ENCODE measurements around the gene ZCCHC2. TPM values are rescaled to one million over a fixed set of nuclear protein-coding genes. Genes with fewer than 3 reads are reported as not detected.

ZCCHC2 gene
- total RNA-seq, 1 donor from 2014 or later, result 7.3 TPM

DNA sequence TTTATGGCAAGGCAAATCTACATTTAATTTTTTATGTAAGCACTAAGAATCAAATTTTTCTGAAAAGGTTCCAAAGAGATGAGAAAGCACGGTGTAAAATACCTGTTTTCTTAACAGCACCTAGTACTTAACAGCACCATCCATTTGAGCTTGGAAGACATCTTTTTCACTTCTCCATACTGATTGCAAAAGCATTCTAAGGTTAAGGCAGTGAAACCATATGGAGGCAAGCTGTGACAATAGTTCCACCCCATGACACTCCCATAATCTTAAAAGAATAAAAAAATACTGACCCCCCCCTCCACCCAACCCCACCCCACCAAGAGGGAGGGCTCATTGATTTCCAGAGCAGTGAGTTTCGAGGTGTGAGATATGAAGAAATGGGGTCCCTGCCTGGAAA lies 60.6 kb downstream of the ZCCHC2 start:
- ATAC-seq, result no peak

DNA sequence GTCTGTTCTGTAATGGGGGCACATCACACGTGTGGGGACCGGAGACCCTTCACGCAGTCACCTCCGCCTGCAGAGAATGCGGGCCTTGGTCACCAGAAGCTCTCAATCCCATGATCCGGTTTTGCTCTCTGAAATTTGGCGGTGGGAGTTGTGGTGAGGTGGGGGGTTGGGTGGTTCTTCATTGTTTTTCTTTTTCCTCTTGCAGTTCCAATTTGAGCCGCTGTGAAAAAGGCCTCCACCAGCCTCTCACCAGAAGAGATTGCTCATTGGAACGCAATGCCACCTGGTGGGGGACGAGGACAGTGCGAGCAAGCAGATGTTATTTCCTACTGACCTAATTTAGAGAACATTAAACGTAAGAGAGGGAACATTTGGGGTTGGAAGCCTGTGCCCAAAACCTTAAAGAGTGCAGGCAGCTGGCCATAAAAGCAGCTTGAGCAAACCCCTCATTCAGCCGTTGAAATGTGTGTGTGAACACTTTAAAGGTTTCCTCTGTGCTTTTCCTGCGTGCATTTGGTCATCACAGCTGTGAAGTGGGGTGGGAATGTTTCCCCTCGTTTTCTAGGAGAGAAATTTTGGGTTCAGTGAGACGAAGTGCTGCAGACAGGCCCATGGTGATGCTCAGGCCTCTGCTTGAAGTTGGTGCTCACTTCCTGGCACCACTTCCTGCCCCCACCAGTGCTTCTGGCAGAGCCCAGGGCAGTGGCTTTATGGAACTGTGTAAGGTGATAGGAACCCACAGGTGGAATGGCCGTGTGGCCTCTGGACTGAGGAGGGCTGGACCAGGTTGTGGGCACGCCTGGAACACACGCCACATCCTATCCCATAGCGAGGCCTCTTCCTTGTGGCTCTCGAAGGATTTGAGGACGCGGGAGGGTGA lies 61.7 kb downstream of the ZCCHC2 start:
- ATAC-seq, result peak; percentile 90

DNA sequence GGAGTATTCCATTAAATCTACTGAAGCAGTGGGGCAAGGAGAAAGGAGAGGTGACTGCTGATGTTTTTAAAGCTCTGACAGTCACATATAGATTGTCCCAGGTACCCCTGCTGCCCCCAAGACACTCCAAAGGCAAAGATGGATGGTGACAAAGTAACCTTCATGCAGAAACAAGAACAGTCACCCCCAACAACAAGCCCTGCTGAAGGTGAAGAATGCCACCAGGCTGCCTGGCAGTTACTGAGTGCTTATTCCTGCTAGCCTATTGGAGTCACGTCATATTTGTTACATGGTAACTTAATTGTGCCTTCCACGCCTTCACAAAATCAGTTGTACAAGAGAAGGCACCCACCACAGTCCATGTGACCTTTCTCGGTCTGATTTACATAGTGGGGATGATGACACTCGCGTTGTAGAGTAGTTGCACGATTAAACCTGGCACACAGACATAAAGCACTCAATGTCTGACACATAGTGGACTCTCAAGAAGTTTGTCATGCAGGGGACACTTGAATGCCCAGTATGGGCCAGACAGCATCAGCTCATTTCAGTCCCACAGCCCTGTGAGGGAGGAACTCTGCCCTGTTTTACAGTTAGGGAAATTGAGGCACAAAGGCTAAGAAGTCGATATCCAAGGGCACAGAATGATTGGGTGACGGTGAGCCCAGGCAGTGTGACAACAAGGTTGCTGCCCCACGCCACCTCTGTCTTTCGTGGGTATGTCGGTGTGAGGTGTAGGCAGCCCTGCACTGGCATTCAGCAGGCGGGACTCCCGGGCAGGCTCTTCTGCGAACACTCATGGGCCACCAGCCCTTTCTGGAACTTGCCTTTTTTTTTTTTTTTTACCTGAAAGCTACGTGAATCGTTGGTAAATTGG lies 62.7 kb downstream of the ZCCHC2 start:
- ATAC-seq, result no peak

DNA sequence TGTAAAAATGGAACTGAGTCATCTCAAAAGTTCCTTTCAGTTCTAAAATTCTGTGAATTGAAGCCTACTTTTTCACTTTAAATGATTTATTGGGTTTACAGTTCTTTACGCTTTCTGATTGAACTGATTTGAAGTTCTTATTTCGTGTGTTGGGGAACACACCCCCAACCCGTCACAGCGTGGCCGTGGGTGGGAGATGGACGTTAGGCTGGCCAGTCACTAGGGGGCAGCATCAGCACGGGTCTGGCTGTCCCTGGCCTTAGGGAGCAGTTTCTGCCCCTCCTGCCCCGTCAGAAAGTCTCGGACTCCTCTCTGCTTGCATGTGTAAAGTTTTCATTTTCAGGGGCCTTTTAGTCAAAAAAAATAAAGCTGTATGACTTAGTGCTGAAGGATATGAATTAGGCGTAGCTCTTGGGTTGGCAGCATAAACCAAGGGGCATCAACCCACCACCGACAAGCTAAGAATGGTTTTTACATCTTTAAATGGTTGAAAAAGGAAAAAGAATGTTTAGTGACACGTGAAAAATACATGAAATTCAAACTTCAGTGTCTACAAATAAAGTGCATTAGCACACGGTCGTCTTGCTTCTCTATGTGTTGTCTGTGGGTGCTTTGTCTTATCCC lies 63.4 kb downstream of the ZCCHC2 start:
- ATAC-seq, result peak; percentile 61

DNA sequence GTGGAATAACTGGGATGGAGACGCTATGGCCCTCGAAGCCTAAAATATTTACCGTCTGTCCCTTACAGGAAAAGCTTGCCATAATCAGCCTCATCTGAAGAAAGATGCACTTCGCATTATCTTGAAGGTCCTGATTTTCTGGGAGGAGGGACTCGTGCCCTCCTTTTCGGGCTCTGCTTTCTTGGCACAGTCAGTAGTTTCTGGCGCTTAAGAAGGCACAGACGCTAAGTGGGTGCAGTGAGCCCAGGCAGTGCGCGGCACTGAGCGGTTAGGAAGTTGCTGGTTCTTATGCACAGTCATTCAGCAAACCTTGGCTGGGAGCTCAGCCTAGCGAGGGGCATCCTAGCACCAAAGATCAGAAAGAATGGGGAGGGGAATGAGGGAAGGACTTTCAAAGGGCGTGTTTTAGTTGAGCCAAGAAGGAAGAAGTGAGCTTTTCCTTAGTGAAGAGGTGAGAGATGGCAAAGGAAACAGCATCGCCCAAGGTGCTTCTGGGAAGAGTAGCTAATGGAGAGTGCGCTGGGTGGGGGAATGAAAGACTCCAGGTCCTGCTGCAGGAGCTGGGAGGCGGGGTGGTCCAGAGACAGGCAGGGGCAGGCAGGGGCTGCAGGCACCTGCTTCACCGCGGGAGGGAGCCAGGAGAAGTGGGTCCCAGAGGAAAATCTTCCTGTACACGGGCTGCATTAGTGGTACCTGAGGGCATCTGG lies 64.1 kb downstream of the ZCCHC2 start:
- ATAC-seq, result no peak

DNA sequence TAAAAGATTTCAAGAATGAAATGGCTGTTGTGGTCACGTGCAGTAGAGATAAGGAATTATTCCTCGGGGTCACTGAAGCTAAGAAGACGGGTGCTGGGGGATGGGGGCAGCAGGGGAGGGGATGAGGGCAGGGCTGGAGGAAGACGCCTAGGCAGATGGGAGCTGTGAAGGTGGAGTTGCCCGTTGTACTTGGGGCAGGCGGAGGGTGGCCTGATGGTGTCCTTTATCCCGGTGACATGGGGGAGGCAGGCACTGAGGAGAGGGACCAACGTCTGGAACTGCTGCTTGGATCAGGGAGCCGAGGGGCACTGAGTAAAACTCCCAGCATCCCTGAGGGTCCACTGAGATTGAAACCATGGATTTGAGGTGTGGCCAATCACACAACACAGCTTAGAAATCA lies 64.9 kb downstream of the ZCCHC2 start:
- no peak for ATAC-seq

DNA sequence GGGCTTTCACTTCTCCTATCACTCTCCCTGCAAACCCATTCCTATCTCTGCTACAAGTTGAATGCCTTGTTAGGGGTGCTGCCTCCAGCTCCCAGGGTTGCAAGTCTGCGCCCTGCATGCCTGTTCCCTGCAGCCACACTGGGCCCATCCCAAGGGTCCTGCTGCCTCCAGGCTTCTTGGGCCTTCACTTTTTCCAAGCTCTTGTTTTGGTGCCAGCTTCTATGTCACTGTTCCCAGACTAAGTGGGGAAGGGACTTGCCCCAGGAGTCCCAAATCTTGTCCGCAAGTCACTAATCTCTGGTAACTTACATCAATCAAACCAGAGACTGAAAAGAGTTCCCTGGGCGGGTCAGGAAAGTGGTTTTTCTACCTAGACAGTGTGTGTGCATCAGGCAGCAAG lies 65.4 kb downstream of the ZCCHC2 start:
- no peak for ATAC-seq

DNA sequence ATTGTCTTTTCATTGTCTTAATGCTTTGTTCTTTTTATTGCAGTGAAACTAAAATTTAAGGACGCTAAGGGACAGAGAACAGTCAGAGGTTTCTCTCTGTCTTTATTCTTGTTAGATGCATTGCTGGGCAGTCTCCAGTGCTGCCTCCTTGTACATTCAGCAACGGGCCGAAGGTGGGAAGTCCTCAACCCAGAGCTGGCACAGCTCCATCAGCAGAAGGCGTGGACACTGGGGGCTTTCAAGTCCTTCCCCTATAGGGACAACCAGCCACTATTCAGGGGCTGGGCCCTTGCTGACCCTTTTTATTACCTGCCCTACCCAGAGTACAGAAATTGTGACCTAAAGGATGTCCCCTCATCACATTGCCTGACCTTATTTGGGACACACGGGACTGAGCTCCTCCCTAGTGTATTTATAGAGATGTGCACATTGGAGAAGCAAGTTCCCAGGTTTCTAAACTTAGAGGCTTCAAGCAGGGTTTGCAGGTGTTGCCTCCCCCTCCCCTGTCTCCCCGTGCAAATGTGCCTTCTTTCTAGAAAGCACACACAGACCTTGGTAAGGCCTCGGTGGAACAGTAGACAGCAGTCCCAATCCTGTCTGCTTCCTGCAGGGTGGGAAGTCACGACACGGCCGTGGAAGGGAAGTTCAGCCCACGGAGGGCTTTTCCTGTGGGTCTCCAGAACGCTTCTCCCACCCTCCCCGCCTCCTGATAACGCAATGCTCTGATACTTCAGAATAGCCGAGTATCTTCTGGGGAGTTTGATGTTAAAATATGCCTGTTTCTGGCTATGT lies 68.2 kb downstream of the ZCCHC2 start:
- ATAC-seq, result no peak

DNA sequence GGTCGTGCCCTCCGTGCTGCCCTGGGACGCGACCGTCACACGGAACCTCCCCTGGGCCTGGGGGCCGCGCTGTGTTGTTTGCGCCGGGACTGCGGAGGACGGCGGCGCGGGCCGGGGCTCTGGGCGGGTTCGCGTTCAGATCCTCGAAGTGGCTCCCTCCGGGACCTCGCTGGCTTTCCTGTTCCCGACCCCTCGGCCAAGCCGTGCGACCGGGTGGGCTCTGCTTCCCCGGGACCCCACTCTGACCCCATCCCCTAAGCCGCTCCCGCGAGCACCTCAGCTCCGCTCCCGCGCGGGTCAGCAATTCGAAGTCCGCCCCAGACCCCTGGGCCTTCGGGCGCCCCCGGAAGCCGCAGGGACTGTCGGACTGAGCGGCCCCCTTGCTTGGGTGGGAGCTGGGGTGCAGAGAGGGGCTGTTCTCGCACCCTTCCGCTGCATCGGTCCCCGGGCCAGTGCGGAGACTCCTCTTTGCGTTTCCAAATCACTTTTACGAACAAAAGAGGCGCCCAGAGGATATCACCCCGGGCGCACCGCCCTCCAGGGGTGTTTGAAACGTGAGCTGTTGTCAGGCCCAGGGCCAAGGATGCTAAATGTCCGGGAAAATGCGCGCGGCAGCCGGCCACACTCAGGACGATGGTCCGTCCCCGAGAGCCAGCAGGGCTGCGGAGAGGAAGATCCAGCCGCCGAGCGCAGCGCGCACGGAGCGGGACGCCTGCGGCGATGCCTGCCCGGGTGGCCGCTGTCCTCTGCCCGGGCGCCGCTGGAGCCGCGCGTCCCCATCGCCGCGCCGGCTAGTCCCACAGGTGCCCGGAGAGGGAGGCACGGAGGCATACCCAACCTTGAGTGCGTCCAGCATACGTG lies 73.5 kb downstream of the ZCCHC2 start:
- peak; percentile 42 for ATAC-seq

DNA sequence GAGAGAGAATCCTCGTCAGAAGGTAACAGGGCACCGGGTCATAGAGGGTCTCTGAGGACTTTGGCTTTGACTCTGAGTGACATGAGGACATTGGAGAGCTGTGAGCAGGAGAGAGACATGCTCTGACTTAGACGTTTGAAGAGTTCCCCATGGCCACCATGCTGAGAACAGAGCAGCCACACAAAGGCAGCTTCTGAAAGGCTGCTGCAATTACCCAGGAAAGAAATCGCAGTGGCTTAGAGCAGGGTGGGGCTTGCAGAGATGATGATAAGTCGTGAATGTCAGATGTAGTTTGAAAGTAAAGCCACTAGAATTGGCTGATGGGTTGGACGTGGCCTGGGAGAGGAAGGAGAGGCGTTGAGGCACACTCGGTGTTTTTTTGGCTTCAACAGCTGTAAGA lies 79.0 kb downstream of the ZCCHC2 start:
- no peak for ATAC-seq

DNA sequence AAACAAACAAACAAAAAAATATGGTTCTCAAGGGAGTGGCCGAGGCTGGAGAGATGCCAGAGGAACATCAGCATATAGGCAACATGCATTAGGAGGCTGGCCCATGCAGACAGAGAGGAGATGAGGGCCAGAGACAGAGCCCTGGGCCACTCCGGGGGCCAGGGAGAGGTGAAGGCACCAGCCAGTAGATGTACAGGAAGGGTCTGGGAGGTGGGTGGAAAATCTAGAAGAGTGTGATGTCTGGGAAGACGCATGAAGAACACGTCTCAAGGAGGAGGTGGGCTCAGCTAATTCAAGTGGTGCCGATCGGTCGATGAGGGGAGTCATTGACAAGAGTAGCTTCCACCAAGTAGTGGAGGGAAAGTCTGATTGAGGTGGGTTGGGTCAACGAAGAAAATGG lies 79.9 kb downstream of the ZCCHC2 start:
- ATAC-seq, result no peak

DNA sequence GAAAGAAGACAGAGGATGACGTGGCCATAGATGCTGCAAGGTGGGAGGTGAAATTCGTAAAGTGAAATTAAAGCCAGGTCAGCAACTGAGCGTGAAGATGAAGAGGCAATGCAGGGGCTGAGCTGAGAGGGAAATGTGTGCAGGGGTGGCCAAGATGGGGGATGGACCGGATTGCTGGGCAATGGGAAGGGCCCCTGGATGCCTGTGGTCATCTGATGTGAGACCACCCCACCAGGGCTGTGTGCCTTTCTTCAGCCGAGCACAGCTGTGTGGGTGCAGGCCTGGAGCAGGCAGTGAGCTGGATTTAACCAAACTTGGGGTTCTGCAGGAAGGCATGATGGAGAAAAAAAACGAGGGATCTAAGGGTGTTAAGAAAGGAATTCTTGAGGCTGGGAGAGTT lies 80.4 kb downstream of the ZCCHC2 start:
- no peak for ATAC-seq

DNA sequence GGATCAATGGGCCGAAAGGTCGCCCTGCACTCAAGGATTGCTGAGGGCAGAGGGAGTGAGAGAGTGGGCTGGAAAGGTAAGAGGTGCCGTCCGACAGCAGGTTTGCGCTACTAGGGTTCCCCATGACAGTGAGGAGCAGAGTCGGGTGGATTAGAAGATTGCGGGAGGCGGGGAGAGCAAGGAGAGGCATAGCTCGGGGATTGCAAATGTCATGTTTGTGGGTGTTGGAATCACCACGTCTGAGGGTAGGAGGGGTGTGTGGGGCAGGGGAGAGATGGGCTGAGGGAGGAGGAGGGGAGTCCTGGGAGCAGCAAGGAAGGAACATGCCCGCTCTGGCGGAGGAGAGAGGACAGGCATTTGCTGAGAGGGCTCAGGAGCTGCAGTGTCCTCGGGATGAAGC lies 81.2 kb downstream of the ZCCHC2 start:
- no peak for ATAC-seq

DNA sequence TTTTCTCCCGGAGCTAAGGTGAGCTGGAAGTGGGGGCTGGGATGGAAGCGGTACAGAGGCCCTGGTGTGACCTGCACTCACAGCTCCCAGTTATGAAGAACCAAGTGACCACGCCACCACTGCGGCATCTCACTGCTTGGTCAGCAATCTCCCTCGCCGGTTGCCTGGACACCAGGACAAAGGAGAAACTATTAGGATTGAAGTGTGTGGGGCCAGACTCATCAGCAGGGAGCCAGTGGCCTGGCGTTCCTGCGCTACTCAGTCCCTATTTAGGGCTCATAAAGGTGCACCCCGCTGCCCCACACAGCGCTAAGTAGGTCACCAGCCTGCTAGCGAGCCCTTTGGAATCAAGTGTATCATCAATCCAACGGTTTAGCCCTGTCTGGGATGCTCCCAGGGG lies 82.9 kb downstream of the ZCCHC2 start:
- ATAC-seq, result no peak

DNA sequence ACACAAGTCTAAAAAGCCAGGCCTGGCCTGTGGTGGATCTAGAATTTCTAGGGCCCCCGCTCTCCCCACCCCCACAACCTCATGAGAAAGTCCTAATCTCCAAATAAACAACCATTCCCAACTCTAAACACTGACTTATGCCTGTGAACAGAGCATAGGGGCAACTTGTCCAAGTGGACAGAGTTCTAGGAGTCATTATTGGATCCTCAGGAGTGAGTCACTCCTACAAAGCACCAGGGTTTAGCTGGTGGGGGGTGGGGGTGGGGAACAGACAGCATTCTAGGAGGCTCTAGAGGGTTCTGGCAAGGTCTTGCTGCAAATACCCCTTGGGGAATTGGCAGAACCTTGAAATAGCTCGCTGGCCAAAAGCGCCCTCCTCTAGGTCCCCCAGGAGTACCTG lies 83.3 kb downstream of the ZCCHC2 start:
- no peak for ATAC-seq

DNA sequence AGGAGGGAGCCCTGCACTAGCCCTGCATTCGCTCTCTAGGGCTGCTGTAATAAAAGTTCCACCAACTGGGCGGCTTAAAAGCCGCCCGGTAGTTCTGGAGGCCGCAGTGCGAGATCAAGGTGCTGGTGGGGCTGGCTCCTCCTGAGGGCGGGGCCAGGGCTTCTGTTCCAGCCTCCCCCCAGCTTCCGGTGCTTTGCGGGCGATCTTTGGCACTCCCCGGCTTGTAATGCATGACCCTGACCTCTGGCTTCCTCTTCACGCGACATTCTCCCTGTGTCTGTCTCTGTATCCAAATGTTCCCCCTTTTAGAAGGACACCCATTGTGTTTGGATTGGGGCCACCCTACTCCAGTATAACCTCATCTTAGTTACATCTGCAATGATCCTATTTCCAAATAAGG lies 84.5 kb downstream of the ZCCHC2 start:
- no peak for ATAC-seq

DNA sequence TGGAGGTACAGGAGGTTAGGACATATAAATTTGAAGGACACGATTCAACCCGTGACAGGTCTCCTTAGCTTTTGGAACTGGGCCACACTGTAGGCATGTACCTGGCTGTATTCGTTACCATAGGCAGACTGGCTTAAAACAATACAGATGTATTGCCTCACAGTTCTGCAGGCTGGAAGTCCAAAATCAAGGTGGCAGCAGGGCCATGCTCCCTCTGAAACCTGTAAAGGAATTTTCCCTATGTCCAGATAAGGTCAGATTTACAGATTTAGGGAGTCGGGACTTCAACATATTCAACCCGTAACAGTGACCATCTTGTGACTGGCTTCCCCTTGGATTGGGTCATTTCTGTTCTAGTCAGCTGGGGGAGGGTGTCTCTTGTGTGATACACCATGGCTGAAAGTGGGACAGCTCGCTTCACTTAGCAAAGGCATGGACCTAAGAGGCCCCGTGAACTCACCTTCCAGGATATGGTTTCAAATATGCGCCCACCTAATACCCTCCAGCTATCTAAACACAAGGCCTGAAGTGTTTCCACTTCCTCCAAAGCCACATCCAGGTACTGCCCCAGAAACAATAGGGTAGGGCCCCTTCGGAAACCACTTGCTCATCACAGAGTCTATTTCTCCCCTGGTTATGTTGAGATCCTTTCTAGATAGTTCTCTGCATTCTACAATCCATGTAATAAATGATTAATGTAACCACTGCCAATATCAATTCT lies 85.0 kb downstream of the ZCCHC2 start:
- no peak for ATAC-seq

DNA sequence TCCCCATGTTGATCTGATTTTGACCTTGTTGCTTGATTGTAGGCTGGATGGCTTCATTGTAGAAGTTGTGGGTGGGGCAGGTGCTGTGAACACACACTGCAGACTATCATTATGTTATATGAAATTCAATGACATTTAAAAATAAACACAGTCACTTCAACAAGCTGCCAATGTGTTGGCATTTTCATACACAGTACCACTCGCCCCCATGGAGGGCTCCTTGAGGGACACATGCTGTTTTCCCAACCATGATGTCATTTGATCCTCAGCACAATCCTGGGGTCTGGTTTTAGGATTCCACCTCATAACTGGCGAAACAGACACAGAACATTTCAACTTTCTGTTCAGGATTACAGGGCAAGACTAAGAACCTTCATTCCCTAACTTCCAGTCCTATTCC lies 86.9 kb downstream of the ZCCHC2 start:
- no peak for ATAC-seq

DNA sequence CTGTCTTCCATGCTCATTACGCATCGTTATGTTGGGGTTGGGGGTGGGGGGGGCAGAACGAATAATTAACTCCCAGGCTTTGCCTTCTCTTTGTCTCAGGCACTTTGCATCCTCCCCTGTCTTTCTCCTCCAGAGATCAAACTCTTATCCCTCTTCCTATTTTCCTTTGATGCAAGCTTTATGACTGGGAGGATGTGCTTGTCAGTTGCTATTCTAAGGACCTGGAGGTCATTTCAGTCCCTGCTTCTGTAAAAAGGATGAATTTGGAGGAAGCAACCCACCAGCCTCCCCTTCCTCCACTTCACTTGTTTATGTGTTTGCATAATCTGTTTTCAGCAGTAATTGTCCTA lies 87.5 kb downstream of the ZCCHC2 start:
- ATAC-seq, result no peak

DNA sequence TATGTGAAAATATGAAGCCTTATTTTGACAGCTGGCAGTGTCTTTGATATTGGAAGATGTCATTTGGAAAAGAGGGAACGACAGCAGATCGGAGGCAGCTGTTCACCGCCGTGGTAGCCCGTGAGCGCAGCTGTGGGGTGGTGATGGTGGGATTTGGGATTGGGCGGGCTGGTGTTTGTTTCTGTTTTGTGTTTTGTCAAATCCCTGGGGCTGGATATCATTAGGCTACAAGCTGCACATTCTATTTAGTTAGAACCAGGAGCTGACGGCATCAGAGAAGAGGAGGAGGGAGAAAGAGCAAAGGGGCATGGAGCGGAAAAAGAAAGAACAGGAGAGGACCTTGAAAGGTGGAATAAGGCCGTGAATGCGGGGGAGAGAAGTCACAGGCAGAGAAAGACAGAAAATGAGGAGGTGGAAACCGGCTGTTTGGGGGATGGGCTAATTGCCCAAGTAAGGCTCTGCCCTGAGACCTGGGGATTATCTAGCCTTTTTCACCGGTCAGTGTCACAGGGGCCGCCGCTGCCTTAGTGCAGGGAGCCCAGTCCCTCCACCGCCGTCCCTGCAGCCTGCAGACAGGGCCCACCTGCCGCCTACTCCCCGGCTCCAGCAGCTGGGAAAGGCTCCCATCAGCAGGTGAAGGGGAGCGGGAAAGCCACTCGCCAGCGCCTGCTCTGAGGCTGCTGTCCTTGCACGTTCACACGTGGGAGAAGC lies 88.0 kb downstream of the ZCCHC2 start:
- ATAC-seq, result no peak

Data from esophagus mucosa (tissue), 1 donor.